Measurements from ENCODE around the gene GSDME. TPM values are rescaled to one million over a fixed set of nuclear protein-coding genes. Genes with fewer than 3 reads are reported as not detected.

The GSDME gene
- total RNA-seq, 6 donors from 2014 or later: 3.8 to 41.9 (median 7.5) TPM

DNA sequence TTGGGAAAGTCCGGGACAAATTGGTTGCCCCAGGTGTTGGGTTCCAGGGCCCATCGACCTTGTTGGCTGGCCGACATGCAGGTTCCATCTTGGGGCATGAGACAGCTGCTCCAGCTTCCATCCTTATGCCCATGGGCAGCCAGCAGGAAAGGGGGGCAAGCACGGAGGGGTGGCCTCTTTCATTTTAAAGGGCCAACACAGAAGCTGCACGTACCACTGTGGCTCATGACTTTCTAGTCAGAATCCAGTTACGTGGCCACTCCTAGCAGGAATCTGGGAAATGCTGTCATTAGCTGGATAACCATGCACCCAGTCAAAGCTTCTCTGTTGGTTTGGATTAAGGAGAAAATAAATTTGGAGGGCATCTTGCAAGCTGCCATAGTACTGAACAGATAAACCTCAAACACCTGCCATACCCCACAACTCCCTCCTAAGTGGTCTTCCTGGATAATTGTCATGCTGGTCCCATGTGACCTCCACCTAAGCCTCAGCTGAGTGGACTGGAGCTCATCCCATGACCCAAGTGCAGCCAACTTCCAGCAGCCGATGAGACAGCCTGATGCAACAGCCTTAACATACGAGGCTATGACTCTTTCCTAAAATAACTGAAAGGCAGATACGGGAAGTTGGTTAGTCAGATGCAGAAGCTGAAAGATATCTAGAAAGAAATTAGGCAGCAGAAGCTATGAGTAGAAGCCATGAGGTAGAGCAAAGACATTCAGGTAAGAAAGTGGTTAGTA, 21.4 kb upstream of the GSDME start:
- Histone ChIP-seq H3K4me3 (no peak overlapping the region), H3K36me3 (no peaks in the 10 kb centered on the region), H3K27me3 (no peaks in the 10 kb centered on the region), H3K27ac (peak overlapping the region in 1 of 4 donors; percentile 32), H3K9me3 (no peaks in the 10 kb centered on the region), H3K4me1 (no peaks in the 10 kb centered on the region)
- 77 to 78% methylated on average over 8 to 9 of the region's 9 CpGs for WGBS, 2 donors
- TF ChIP-seq EP300 (IDR thresholded peaks at IDR 0.05) (peak in 1 of 4 donors; percentile 42), POLR2A (IDR thresholded peaks at IDR 0.05) (peak in 1 of 4 donors; percentile 54), POLR2AphosphoS5 (IDR thresholded peaks at IDR 0.05) (peak in 1 of 2 donors; percentile 22)
- TF ChIP-seq, protein P1, sequence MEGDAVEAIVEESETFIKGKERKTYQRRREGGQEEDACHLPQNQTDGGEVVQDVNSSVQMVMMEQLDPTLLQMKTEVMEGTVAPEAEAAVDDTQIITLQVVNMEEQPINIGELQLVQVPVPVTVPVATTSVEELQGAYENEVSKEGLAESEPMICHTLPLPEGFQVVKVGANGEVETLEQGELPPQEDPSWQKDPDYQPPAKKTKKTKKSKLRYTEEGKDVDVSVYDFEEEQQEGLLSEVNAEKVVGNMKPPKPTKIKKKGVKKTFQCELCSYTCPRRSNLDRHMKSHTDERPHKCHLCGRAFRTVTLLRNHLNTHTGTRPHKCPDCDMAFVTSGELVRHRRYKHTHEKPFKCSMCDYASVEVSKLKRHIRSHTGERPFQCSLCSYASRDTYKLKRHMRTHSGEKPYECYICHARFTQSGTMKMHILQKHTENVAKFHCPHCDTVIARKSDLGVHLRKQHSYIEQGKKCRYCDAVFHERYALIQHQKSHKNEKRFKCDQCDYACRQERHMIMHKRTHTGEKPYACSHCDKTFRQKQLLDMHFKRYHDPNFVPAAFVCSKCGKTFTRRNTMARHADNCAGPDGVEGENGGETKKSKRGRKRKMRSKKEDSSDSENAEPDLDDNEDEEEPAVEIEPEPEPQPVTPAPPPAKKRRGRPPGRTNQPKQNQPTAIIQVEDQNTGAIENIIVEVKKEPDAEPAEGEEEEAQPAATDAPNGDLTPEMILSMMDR (IDR thresholded peaks at IDR 0.05): no peak
- DNase-seq: peak in 1 of 2 donors; percentile 66
- ATAC-seq (ENCODE audit: low FRiP score in 2 of 2): peak; percentile 47 to 90

DNA sequence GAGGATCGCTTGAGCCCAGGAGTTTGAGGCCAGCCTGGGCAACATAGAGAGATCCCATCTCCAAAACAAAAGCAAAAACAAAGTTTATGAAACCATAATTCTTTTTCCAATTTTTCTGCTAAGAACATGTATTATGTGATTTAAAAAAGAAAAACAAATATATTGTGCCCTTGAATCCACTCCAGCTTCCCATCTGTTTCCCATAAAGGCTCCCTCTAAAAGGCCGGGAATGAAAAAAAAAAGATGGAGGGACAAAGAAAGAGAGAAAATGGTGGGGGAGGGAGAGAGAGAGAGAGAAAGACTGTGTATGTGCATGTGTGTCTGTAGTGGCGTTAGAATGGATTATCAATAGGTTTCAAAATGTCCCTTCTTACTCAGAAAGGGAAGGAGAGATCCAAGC, 20.5 kb upstream of the GSDME start:
- TF ChIP-seq, protein P1 (IDR thresholded peaks at IDR 0.05): no peak
- TF ChIP-seq POLR2A (IDR thresholded peaks at IDR 0.05) (no peak), EP300 (IDR thresholded peaks at IDR 0.05) (no peak), POLR2AphosphoS5 (IDR thresholded peaks at IDR 0.05) (no peak)
- Histone ChIP-seq H3K36me3 (no peaks in the 10 kb centered on the region), H3K4me3 (no peak overlapping the region), H3K4me1 (no peaks in the 10 kb centered on the region), H3K9me3 (no peaks in the 10 kb centered on the region), H3K27ac (no peak overlapping the region), H3K27me3 (no peaks in the 10 kb centered on the region)
- 87 to 90% methylated on average over 3 of the region's 3 CpGs for WGBS, 2 donors
- DNase-seq: no peak
- ATAC-seq (ENCODE audit: low FRiP score in 2 of 2): no peak

DNA sequence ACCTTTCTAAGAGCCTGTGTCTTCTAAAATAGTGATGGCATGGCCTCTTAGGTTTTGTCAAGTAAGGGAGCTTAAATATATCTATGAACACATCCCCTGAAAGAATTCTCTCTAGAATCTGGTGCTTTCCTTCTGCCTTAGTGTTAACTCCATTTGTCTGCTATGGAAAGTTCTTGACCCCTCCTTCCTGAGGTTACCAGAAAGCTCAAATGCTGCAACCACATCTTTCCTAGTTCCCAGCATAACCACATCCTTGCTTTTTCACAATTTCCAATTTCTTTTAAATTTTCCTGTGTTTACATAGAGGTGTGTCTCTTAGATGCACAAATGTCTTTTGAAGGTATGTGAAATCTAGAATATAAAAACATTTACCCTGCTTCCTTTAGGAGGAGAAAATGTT, 16.4 kb upstream of the GSDME start:
- Histone ChIP-seq H3K4me3 (no peak overlapping the region), H3K4me1 (no peaks in the 10 kb centered on the region), H3K27me3 (no peaks in the 10 kb centered on the region), H3K36me3 (no peaks in the 10 kb centered on the region), H3K9me3 (no peaks in the 10 kb centered on the region), H3K27ac (no peak overlapping the region)
- no peak for ATAC-seq (ENCODE audit: low FRiP score in 2 of 2)
- TF ChIP-seq, protein P1 (IDR thresholded peaks at IDR 0.05): no peak
- TF ChIP-seq POLR2A (IDR thresholded peaks at IDR 0.05) (no peak), POLR2AphosphoS5 (IDR thresholded peaks at IDR 0.05) (no peak)
- no peak for DNase-seq

DNA sequence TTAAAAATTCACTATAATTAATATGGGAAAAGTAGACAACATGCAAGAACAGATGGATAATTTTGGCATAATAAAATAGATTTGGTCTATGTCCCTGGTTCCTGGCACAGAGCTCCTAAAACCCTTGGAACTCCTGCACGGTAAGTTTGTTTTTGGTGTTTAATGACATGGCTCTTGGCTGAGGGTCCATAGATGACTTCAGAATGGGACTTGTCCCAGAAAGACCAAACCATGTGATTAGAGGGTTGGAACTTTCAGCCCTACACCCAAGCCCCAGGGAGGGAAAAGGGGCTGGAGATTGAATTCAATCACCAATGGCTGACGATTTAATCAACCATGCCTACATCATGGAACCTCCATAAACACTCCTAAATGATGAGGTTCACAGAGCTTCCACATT, 12.6 kb upstream of the GSDME start:
- H3K27me3 ChIP-seq: no peaks in the 10 kb centered on the region
- H3K9me3 ChIP-seq: no peaks in the 10 kb centered on the region
- WGBS, 2 donors: 76 to 77% methylated on average over 2 of the region's 2 CpGs
- peak overlapping the region in 1 of 4 donors; percentile 24 for H3K27ac ChIP-seq
- no peak overlapping the region for H3K4me3 ChIP-seq
- H3K36me3 ChIP-seq: no peaks in the 10 kb centered on the region
- ATAC-seq (ENCODE audit: low FRiP score in 2 of 2): peak in 1 of 2 donors; percentile 74
- no peak for TF ChIP-seq EP300 (IDR thresholded peaks at IDR 0.05)
- no peak for TF ChIP-seq POLR2AphosphoS5 (IDR thresholded peaks at IDR 0.05)
- no peak for TF ChIP-seq POLR2A (IDR thresholded peaks at IDR 0.05)
- TF ChIP-seq, protein P1 (IDR thresholded peaks at IDR 0.05): no peak
- no peaks in the 10 kb centered on the region for H3K4me1 ChIP-seq
- no peak for DNase-seq

Data from upper lobe of left lung (tissue), 6 donors.